Measurements from ENCODE around the gene DPP9.
"Not testable (repeated sequence)": the region's sequence is repeated elsewhere in the genome, so short reads cannot be mapped to it uniquely, and the experiment has no call there.

The DPP9 gene

GRCh38 chr19:4723595-4724514 lies at the start of gene DPP9:
DPP9 (minus strand) TSS chr19:4723842; CDS start chr19:4719906, 3,936 bp downstream.
- peak; percentile 86 to 98 (median 95) for DNase-seq (ENCODE audit: low read depth in 3 of 3, low spot score in 1 of 3)

- DNase-seq (ENCODE audit: low read depth in 3 of 3, low spot score in 1 of 3): no peak
Observed at GRCh38 chr19:4773047-4773640, 49.5 kb upstream of the DPP9 start.

- no peak for DNase-seq (ENCODE audit: low read depth in 3 of 3, low spot score in 1 of 3)
Observed at GRCh38 chr19:4772566-4772965, 48.9 kb upstream of the DPP9 start.

GRCh38 chr19:4768934-4769777 lies 45.5 kb upstream of the DPP9 start:
- peak; percentile 40 to 62 (median 45) for DNase-seq (ENCODE audit: low read depth in 3 of 3, low spot score in 1 of 3)

GRCh38 chr19:4764393-4764660 lies 40.7 kb upstream of the DPP9 start:
- DNase-seq (ENCODE audit: low read depth in 3 of 3, low spot score in 1 of 3): no peak

GRCh38 chr19:4763021-4763420 lies 39.4 kb upstream of the DPP9 start:
- DNase-seq (ENCODE audit: low read depth in 3 of 3, low spot score in 1 of 3): no peak

- no peak for DNase-seq (ENCODE audit: low read depth in 3 of 3, low spot score in 1 of 3)
Observed at GRCh38 chr19:4760285-4760650, 36.6 kb upstream of the DPP9 start.

- DNase-seq (ENCODE audit: low read depth in 3 of 3, low spot score in 1 of 3): peak in 2 of 3 donors; percentile 2 to 25
Observed at GRCh38 chr19:4759388-4760284, 36.0 kb upstream of the DPP9 start.

- no peak for DNase-seq (ENCODE audit: low read depth in 3 of 3, low spot score in 1 of 3)
Observed at GRCh38 chr19:4758659-4759058, 35.0 kb upstream of the DPP9 start.

- no peak for DNase-seq (ENCODE audit: low read depth in 3 of 3, low spot score in 1 of 3)
Observed at GRCh38 chr19:4758082-4758481, 34.4 kb upstream of the DPP9 start.

- no peak for DNase-seq (ENCODE audit: low read depth in 3 of 3, low spot score in 1 of 3)
Observed at GRCh38 chr19:4755459-4755858, 31.8 kb upstream of the DPP9 start.

- DNase-seq (ENCODE audit: low read depth in 3 of 3, low spot score in 1 of 3): no peak
Observed at GRCh38 chr19:4754248-4754647, 30.6 kb upstream of the DPP9 start.

- DNase-seq (ENCODE audit: low read depth in 3 of 3, low spot score in 1 of 3): no peak
Observed at GRCh38 chr19:4749870-4750590, 26.4 kb upstream of the DPP9 start.

- no peak for DNase-seq (ENCODE audit: low read depth in 3 of 3, low spot score in 1 of 3)
Observed at GRCh38 chr19:4748589-4748988, 24.9 kb upstream of the DPP9 start.

GRCh38 chr19:4748185-4748584 lies 24.5 kb upstream of the DPP9 start:
- no peak for DNase-seq (ENCODE audit: low read depth in 3 of 3, low spot score in 1 of 3)

GRCh38 chr19:4745986-4746385 lies 22.3 kb upstream of the DPP9 start:
- no peak for DNase-seq (ENCODE audit: low read depth in 3 of 3, low spot score in 1 of 3)

- DNase-seq (ENCODE audit: low read depth in 3 of 3, low spot score in 1 of 3): not testable (repeated sequence)
Observed at GRCh38 chr19:4745175-4745574, 21.5 kb upstream of the DPP9 start.

- DNase-seq (ENCODE audit: low read depth in 3 of 3, low spot score in 1 of 3): no peak
Observed at GRCh38 chr19:4744451-4745174, 21.0 kb upstream of the DPP9 start.
